IPS DF 4.7 (cell line): ENCODE results near the gene NADK2.
"Not testable (repeated sequence)": the region's sequence is repeated elsewhere in the genome, so short reads cannot be mapped to it uniquely, and the experiment has no call there.

Source experiments
- DNase-seq: peaks from one replicate; pipeline ENCODE4 v3.0.0-alpha.2; 2013; ENCODE audit warnings: low spot score; ENCODE audit errors: extremely low read depth

NADK2 gene

GRCh38 chr5:36208786-36209185 is 32.9 kb downstream of the NADK2 start:
- no peak for DNase-seq

DNA sequence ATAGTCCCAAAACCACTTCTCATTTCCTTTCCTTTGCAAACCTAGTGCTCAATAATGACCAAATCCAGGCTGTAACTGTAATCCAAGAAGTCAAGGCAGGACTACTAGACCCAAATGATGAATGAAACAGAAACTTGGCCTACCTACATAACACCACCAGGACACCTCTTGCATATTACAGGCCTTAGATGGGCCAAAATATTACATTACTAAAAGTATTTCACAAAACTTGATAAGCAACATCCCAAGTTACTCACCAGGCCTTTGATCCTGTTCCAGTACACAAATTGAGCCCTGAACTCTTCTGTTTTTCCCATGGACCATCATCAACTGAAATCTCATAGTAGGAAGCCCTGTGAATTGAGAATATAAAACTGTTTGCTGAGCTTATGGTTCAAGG is 34.8 kb downstream of the NADK2 start:
- no peak for DNase-seq

- DNase-seq: no peak
Measured at GRCh38 chr5:36205329-36205728, 36.4 kb downstream of the NADK2 start.

GRCh38 chr5:36202521-36202961 is 39.2 kb downstream of the NADK2 start:
- no peak for DNase-seq

DNA sequence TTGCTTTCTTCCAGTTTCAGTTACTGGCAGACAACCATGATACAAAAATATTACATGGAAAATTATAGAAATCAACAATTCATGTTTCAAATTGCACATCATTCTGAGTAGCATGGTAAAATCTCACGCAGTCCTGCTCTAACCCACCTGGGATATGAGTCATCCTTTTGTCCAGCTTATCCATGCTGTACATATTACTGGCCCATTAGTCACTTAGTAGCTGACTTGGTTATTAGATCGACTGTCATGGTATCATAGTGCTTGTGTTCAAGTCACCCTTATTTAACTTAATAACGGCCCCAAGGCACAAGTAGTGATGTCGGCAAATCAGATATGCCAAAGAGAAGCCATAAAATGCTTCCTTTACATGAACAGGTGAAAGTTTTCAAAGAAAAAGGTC is 41.2 kb downstream of the NADK2 start:
- DNase-seq: no peak

DNA sequence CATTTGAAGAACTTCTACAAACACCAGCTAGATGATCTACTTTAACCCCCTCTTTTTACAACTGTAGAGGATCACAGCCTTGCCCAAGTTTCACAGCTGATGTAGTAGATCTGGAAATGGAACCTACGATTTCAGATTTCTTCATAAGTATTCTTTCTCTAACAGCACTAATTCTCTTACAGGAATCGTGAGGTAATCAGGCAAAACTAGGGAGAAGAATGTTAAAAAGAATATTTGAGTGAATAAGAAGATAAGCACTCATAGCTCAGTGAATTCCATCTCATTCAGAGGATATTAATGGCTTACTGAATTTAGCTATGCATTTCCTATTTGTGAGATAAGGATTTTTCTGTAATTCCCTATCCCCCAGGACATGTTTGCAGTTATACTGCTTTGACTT is 42.1 kb downstream of the NADK2 start:
- no peak for DNase-seq

DNA sequence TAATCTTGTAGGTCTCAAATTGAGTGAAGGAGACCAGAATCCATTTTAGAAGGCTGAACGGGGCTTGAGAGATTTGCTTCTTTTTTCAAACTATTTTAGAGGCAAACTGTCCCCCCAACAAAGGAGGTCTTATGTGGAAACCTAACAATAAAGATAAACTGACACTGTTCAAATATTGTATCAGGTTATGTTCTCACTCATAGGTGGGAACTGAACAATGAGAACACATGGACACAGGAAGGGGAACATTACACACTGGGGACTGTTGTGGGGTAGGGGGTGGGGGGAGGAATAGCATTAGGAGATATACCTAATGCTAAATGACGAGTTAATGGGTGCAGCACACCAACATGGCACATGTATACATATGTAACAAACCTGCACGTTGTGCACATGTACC is 42.9 kb downstream of the NADK2 start:
- DNase-seq: not testable (repeated sequence)

DNA sequence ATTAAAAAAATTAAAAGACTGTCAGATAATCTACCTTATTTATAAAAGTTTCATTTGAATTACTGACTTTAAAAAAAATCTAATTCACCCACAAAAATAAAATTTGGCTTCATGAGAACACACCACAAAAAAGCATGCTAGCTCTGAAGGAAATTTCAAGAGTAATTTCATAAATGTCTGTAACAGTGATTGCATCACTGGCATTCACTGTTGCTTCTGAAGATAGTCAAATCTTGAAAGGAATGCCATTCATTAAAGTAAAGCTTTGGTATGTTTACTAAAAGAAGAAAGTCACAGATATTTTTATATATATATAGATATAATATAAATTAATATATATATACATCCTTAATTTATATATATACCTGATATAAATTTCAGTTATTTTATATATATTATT is 43.4 kb downstream of the NADK2 start:
- no peak for DNase-seq

GRCh38 chr5:36193746-36194145 is 48.0 kb downstream of the NADK2 start:
- no peak for DNase-seq

DNA sequence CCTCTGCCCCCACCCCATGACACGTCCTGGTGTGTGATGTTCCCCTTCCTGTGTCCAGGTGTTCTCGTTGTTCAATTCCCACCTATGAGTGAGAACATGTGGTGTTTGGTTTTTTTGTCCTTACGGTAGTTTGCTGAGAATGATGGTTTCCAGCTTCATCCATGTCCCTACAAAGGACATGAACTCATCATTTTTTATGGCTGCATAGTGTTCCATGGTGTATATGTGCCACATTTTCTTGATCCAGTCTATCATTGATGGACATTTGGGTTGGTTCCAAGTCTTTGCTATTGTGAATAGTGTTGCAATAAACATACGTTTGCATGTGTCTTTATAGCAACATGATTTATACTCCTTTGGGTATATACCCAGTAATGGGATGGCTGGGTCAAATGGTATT is 57.3 kb downstream of the NADK2 start:
- not testable (repeated sequence) for DNase-seq

DNA sequence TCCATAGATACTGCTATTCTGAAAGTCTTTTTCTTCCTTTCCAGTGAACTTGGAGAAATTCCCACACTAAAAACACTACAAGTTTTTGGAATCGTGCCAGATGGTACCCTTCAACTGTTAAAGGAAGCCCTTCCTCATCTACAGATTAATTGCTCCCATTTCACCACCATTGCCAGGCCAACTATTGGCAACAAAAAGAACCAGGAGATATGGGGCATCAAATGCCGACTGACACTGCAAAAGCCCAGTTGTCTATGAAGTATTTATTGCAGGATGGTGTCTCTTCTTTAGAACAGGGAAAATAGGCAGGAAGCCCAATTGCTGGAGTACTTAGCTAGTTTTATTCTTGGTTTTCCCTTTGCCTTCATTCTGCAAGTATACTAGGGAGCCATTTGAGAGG is 60.0 kb downstream of the NADK2 start:
- DNase-seq: no peak

- no peak for DNase-seq
Measured at GRCh38 chr5:36180556-36181350, 61.0 kb downstream of the NADK2 start.

GRCh38 chr5:36179950-36180349 is 61.8 kb downstream of the NADK2 start:
- no peak for DNase-seq

DNA sequence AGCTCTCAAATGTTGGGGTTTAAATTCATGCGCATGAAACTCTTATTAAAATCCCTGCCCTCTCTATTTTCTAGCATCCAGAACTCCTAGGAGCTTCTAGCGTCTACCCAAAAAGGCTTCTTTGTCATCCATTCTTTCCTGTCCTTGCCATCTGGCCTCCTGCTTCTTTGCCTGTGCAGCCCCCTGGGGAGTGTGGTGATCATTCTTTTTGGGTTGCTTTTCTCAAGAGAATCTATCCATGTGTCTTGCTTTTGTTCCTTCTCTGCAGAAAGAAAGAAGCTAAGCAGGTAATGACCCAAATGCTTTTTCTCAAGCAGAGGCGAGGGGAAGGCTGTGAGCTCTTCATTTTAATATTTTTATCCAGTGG is 63.2 kb downstream of the NADK2 start:
- no peak for DNase-seq

- DNase-seq: no peak
Measured at GRCh38 chr5:36177715-36178523, 63.8 kb downstream of the NADK2 start.

- no peak for DNase-seq
Measured at GRCh38 chr5:36177154-36177553, 64.6 kb downstream of the NADK2 start.

DNA sequence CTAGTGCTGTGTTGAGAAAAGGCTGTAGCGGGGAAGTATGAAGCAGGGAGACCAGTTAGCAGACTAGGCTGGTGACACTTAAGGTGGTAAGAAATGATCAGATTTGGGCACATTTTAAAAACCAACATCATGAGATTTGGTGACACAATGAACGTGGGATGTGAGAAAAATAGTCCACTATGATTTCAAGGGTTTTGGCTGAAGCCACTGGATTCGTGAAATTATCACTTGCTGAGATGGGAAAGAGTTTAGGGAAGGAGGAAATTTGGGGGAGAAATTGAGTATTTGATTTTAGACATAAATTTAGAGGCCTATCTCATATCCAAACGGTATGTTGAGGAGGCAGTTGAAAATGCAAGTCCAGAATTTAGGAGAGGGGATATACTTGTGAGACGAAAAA is 66.7 kb downstream of the NADK2 start:
- DNase-seq: no peak

DNA sequence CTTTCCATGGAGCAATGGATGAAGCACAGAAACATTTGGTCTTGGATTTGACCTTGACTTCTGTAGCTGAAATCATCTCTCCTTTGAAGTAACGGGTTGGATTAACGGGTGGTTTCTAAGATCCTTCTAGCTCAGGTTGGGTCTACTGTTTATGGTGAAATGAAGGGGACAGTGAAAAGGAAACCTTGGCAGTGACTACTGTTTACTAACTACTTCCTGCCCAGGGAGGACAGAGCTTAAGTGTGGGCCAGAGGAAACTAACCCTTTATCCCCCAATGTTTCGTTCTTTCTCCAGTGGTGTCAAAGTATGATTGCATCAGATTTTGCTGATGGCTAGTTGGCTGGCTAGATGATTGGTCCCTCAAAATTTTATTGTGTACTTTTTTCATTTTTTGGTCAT is 67.6 kb downstream of the NADK2 start:
- no peak for DNase-seq

DNA sequence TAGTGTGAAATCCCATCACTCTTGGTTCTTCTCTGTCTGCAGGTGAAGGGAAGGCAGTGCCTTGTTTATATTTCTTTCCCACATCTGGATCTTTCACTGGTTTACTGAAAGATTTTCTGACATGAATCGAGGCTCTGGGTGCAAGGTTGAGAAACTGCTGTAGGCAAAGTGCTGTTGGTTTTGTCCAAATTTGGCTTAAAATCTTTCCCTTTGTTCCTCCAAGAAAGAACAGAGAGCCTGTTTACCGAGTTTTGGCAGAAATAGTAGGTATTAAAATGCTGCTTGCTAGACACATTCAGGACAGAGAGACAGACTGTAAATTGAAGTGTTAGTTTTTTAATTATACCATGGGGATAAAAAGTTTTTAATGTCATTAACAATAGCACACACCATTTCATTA is 68.3 kb downstream of the NADK2 start:
- DNase-seq: no peak

GRCh38 chr5:36172599-36172998 is 69.1 kb downstream of the NADK2 start:
- DNase-seq: no peak

GRCh38 chr5:36170832-36171424 is 70.8 kb downstream of the NADK2 start:
- DNase-seq: no peak

DNA sequence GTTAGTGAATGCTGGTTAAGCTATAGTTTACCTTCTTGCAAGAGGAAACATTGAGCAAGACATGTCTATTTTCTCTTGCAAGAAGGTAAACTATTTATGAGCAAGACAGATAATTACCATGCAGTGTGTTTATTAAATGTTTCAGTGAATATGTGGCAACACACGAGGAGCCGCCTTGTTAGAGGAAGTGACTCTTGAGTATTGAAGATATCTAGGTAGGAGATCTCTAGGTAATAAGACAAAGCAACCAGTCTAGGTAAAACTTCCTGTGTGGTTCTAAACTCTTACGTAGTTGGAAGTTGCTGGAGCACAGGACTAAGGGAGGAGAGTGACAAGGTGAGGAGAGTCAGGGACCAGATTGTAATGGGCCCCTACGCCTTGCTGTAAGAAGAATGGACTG is 73.0 kb downstream of the NADK2 start:
- DNase-seq: no peak
